ENCODE measurements around the gene NPLOC4. TPM values are rescaled to one million over a fixed set of nuclear protein-coding genes. Genes with fewer than 3 reads are reported as not detected.
A peak's percentile ranks its signal among the peaks of the same experiment; 100 is the strongest.

The NPLOC4 gene
- total RNA-seq, 1 donor from 2014 or later: 87.5 TPM

GRCh38 chr17:81509972-81510784, 126.7 kb downstream of the NPLOC4 start:
- Histone ChIP-seq H3K27ac (replicated peaks) (peak overlapping the region; percentile 99), H3K36me3 (peaks cover 40% of the 10 kb centered on the region), H3K4me1 (peaks cover 60% of the 10 kb centered on the region), H3K27me3 (ENCODE audit: low read depth) (no peaks in the 10 kb centered on the region), H3K4me3 (peak overlapping the region; percentile 93), H3K9me3 (replicated peaks) (peaks cover 4% of the 10 kb centered on the region)
- intact Hi-C loops (cut with micrococcal nuclease): no loop called here
- DNase-seq: no peak
- no peak for TF ChIP-seq CTCF (IDR thresholded peaks at IDR 0.05; ENCODE audit: borderline replicate concordance)

- H3K4me1 ChIP-seq: peaks cover 57% of the 10 kb centered on the region
- intact Hi-C loops (cut with micrococcal nuclease): no loop called here
- H3K27me3 ChIP-seq (ENCODE audit: low read depth): no peaks in the 10 kb centered on the region
- H3K4me3 ChIP-seq: peak overlapping the region; percentile 93
- no peak for TF ChIP-seq CTCF (IDR thresholded peaks at IDR 0.05; ENCODE audit: borderline replicate concordance)
- H3K9me3 ChIP-seq (replicated peaks): peaks cover 4% of the 10 kb centered on the region
- H3K27ac ChIP-seq (replicated peaks): peak overlapping the region; percentile 99
- H3K36me3 ChIP-seq: peaks cover 40% of the 10 kb centered on the region
- no peak for DNase-seq
Observed at GRCh38 chr17:81509207-81509971, 127.5 kb downstream of the NPLOC4 start.

- Histone ChIP-seq H3K9me3 (replicated peaks) (peaks cover 4% of the 10 kb centered on the region), H3K4me1 (peaks cover 50% of the 10 kb centered on the region)
Observed at GRCh38 chr17:81508639-81509206, 128.2 kb downstream of the NPLOC4 start.

More at GRCh38 chr17:81508639-81509206, 128.2 kb downstream of the NPLOC4 start:
- H3K36me3 ChIP-seq: peaks cover 40% of the 10 kb centered on the region
- intact Hi-C loops (cut with micrococcal nuclease): no loop called here
- no peak for TF ChIP-seq CTCF (IDR thresholded peaks at IDR 0.05; ENCODE audit: borderline replicate concordance)
- peak overlapping the region; percentile 99 for H3K27ac ChIP-seq (replicated peaks)
- H3K4me3 ChIP-seq: peak overlapping the region; percentile 93
- H3K27me3 ChIP-seq (ENCODE audit: low read depth): no peaks in the 10 kb centered on the region
- no peak for DNase-seq

Other genes starting within 250 kb of the NPLOC4 start
- gene BAHCC1, start 241.7 kb downstream of the NPLOC4 start, total RNA-seq: 7.3 TPM
- gene ACTG1, start 124.3 kb downstream of the NPLOC4 start, total RNA-seq: 342 TPM
- 0.38 TPM for gene FSCN2, start 108.7 kb downstream of the NPLOC4 start, total RNA-seq
- 15.9 TPM for gene FAAP100, start 84.8 kb downstream of the NPLOC4 start, total RNA-seq
- gene TSPAN10, start 84 bp upstream of the NPLOC4 start, total RNA-seq: 0.30 TPM
- gene PDE6G, start 19.4 kb upstream of the NPLOC4 start, total RNA-seq: not detected
- gene OXLD1, start 29.5 kb upstream of the NPLOC4 start, total RNA-seq: 18.4 TPM
- gene CCDC137, start 29.6 kb upstream of the NPLOC4 start, total RNA-seq: 5.6 TPM
- 9.0 TPM for gene ARL16, start 46.7 kb upstream of the NPLOC4 start, total RNA-seq
- gene HGS, start 46.9 kb upstream of the NPLOC4 start, total RNA-seq: 50.5 TPM
- 157 TPM for gene MRPL12, start 66.3 kb upstream of the NPLOC4 start, total RNA-seq
- gene SLC25A10, start 75.2 kb upstream of the NPLOC4 start, total RNA-seq: 8.2 TPM
- gene GCGR, start 167.0 kb upstream of the NPLOC4 start, total RNA-seq: not detected
- gene MCRIP1, start 196.2 kb upstream of the NPLOC4 start, total RNA-seq: 110 TPM
- gene PPP1R27, start 197.9 kb upstream of the NPLOC4 start, total RNA-seq: 0.25 TPM
- gene P4HB, start 223.4 kb upstream of the NPLOC4 start, total RNA-seq: 267 TPM
- 95.1 TPM for gene ARHGDIA, start 234.2 kb upstream of the NPLOC4 start, total RNA-seq